NCI-H82 treated with DMSO at 0.1 percent for 48 hours (cell line): ENCODE results near the gene AP5S1.
A peak's percentile ranks its signal among the peaks of the same experiment; 100 is the strongest.
"Not testable (repeated sequence)": the region's sequence is repeated elsewhere in the genome, so short reads cannot be mapped to it uniquely, and the experiment has no call there.

ENCODE experiments used
- DNase-seq: peaks from one replicate; lab custom pipeline; 2025; ENCODE audit not compliant: unreplicated experiment; lab: John Stamatoyannopoulos, UW

The AP5S1 gene

DNA sequence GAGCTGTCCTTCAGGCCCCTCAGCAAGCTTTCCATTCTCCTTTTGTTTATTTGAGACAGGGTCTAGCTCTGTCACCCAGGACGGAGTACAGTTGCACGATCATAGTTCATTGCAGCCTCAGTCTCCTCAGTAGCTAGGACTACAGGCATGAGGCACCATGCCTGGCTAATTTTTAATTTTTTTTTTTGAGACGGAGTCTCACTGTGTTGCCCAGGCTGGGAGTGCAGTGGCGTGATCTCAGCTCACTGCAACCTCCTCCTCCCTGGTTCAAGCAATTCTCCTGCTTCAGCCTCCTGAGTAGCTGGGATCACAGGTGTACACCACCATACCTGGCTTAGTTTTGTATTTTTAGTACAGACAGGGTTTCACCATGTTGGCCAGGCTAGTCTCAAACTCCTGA lies 31.1 kb upstream of the AP5S1 start:
- DNase-seq: not testable (repeated sequence)

DNA sequence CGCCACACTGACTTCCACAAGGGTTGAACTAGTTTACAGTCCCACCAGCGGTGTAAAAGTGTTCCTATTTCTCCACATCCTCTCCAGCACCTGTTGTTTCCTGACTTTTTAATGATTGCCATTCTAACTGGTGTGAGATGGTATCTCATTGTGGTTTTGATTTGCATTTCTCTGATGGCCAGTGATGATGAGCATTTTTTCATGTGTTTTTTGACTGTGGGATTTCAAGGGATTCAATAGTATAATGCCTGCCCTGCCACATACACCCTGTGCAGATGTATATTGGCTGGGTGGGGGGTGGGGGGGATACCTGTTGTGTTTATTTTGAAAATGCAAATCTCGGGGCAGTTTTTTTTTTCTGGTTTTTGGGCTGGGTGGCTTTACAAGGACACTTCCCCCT lies 26.2 kb upstream of the AP5S1 start:
- not testable (repeated sequence) for DNase-seq

- no peak for DNase-seq
Measured at GRCh38 chr20:3794701-3795420, 25.5 kb upstream of the AP5S1 start.

DNA sequence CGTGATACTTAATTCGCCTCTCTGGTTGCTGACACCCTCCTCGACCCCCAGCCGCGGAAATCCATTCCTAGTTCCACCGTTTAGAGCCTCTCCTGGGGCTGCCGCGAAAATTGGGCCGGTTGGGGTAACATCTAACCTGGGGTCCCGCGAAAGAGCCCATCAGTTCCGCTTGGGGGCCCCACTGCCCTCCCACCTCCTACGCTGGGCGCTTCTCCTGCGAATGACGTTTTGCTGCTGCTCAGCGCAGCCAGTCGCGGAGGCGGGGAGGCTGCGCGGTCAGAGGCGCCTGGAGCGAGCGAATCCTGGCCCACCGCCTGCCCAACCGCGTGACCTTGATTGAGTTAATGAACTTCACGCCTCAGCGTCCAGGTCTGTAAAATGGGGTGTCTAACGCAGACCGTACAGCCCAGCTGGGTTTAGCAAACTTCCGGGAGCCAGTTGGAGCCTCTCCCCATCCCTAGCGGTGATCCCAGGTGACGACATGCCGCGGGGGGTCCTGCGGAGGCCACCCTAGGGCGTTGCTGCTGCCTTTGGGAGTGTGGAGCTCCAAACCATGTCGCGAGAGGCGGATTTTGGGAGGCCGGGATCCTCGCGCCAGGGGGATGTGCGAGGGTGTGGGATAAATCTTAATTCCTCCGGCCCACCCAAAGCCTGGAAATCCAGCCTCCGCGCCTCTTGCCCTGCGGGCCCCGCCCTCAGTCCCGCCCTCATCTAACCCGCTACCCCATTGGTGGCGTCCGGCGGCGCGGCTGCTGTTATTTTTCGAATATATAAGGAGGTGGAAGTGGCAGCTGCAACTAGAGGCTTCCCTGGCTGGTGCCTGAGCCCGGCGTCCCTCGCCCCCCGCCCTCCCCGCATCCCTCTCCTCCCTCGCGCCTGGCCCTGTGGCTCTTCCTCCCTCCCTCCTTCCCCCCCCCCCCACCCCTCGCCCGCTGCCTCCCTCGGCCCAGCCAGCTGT lies 24.6 kb upstream of the AP5S1 start, which contains the start of gene CDC25B:
TSS of gene CDC25B (plus strand) at position 800 of the 958 bp plus-strand sequence. CDS start 222 bp downstream, outside the sequence.
- DNase-seq: peak; percentile 92

- no peak for DNase-seq
Measured at GRCh38 chr20:3796477-3797225, 23.7 kb upstream of the AP5S1 start.

GRCh38 chr20:3797226-3797545 lies 23.2 kb upstream of the AP5S1 start:
- DNase-seq: no peak

DNA sequence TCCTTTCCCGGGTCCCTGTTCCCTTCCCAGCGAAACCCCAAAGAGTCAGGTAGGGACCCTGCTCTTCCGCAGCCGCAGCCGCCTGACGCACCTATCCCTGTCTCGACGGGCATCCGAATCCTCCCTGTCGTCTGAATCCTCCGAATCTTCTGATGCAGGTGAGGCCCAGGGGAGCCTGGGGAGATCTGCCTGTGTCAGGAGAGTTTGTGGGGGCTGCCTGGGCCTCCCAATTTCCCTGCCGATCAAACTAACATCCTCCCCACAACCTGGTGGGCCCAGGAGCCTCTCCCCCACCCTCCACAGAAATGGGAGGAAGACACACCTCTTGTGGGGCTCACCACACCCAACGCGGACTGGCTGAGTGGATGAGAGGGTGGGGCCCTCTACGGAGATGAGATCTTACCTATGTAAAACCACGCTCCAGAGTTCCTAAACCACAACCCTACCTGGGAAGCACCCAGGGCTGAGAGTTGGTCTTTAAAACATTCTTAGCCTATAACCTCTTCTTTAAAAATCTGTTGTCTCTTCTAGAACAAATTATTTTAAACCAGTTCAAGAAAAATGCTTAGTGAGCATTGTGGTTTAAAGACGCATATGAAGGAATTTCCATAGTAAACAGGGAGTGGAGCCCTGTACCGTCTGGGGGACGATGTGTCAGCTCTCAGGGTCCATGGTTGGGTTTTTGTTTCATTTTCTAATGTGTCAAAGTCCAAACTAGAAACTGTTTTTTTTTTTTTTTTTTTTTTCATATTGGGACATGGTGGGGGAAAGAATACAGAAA lies 22.6 kb upstream of the AP5S1 start:
- no peak for DNase-seq

DNA sequence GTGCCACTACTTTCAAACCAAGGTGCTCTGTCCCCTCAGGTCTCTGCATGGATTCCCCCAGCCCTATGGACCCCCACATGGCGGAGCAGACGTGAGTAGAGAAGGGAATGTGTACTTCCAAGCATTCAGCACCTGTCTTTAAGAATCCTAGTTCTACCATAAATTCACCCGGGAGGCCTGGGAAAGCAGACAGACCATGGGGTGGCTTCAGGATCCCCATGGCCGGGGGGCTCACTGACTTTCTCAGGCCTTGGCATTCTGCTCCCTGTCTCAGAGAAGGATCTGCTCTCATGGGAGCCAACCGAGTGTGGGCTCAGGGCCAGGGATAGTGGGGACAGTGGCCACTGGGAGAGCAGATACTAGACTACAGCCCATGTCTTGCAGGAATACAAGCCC lies 22.0 kb upstream of the AP5S1 start:
- no peak for DNase-seq

DNA sequence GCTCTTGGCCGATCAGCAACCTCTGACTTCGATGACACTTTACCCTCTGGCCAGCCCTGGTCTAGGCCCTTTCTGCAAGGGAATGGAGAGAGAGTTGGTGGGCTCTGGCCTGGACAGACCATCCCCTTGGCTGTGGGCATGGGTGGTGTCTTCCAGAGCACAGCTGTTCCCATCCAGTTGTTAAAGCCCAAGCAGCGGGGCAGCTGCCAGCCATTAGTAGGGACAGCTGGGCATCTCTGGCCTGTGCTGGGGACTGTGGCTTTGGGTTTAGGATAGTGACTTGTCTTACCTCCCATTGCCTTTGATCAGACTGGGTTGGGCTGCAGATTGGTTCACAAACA lies 21.5 kb upstream of the AP5S1 start:
- no peak for DNase-seq

- DNase-seq: no peak
Measured at GRCh38 chr20:3800256-3800877, 20.0 kb upstream of the AP5S1 start.

DNA sequence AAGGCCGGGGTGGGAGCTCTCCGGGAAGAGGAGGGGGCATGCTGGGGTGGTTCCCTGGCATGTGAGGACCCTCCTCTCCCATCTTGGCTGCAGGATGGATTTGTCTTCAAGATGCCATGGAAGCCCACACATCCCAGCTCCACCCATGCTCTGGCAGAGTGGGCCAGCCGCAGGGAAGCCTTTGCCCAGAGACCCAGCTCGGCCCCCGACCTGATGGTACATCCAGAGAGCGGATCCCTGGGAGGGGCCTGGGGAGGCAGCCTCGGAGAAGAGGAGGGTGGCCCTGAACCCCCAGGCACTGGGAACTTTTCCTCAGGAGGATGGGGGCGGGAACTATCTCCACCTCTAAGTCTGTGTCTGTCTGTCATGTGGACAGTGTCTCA lies 19.5 kb upstream of the AP5S1 start:
- DNase-seq: no peak

DNA sequence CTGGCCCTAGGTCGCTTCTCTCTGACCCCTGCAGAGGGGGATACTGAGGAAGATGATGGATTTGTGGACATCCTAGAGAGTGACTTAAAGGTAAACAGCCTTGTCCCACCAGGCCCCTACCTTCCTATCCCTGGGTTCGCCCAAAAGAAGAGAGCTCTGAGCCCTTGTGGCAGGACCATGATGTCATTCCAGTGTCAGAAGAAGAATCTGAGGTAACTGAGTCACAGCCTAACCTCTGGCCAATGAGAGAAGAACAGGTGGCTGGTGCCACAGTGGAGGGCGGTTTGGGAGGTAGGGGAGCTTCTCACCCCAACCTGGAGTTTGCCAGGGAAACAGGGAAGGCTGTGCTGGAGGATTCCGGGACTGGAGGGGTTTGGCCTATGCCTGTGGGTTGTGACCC lies 19.0 kb upstream of the AP5S1 start:
- no peak for DNase-seq

DNA sequence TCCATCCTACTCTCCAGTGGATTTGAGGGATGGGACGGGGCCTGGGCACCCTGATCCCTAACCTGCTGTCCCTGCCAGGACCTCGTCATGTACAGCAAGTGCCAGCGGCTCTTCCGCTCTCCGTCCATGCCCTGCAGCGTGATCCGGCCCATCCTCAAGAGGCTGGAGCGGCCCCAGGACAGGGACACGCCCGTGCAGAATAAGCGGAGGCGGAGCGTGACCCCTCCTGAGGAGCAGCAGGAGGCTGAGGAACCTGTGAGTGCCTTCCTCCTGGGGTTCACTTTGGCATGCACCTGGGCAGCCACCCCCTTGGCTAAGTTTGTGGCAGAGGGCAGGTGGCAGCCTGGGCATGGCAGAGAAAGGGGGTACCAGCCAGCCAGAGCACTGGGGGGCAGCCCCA lies 18.5 kb upstream of the AP5S1 start:
- no peak for DNase-seq

DNA sequence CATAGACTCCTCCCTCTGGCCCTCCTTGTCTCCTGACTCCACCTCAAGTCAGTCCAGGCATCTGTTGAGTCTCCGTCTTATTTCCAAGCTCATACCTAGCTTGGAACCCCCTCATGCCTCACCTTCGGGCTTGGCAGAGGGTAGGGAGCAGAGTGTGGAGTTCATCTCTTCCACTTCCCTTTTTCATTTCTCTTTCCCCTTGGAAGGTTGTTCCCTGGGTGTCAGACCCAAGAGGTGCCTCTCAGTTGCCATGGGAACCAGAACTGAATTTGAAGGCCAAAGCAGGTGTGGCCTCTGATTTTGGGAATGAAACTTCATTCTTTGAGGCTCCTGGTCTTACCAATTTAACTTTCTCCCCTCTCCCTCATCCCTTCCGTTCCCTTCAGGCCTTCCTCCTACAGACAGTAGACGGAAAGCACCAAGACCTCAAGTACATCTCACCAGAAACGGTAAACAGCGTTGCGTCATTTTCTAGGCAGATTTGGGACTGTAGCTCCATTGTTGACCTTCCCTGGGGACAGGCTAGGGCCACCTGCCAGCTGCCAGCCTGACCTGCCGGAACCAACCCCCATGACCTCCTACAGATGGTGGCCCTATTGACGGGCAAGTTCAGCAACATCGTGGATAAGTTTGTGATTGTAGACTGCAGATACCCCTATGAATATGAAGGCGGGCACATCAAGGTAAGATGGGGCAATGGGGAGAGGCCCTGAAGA lies 17.7 kb upstream of the AP5S1 start:
- DNase-seq: no peak

GRCh38 chr20:3803289-3803688 lies 17.1 kb upstream of the AP5S1 start:
- no peak for DNase-seq

DNA sequence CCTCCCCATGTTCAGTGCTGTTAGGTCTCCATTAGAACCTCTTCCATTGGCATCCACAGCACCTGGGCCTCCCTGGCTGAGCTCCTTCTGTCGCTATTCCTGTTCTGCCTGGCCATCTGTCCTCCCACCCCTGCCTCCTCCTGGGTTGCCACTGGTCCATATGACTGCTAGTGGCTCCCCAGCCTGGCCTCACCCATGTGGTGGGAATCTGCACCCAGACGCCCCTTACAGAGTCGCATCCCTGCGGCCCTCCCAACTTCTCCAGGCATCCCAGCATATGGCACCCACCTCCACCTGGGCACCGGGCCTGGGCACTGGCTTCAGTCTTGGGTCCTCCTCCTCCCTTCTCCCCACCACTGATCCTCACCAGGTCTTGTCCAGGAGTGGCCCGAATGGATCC lies 16.5 kb upstream of the AP5S1 start:
- DNase-seq: no peak

- no peak for DNase-seq
Measured at GRCh38 chr20:3804254-3804751, 16.0 kb upstream of the AP5S1 start.

DNA sequence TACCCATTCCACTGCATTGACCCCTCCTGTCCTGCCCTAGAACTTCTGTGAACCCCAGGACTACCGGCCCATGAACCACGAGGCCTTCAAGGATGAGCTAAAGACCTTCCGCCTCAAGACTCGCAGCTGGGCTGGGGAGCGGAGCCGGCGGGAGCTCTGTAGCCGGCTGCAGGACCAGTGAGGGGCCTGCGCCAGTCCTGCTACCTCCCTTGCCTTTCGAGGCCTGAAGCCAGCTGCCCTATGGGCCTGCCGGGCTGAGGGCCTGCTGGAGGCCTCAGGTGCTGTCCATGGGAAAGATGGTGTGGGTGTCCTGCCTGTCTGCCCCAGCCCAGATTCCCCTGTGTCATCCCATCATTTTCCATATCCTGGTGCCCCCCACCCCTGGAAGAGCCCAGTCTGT lies 15.6 kb upstream of the AP5S1 start:
- DNase-seq: no peak

DNA sequence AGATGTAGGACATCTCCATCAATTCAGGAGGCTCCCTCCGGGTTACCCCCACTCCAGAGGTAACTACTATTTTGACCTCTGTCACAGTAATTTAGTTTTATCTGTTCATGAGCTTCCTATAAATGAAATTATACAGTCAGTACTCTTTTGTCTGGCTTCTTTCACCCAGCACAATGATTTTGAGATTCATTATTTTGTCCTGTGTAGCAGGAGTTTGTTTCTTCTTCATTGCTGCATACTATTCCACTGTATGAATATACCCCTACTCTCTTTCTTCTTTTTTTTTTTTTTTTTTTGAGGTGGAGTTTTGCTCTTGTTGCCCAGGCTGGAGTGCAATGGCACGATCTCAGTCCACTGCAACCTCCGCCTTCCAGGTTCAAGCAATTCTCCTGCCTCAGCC lies 11.8 kb upstream of the AP5S1 start:
- DNase-seq: no peak
